Tongue (tissue), 2 donors: Measurements from ENCODE around the gene MYO5B. TPM values are rescaled to one million over a fixed set of nuclear protein-coding genes. Genes with fewer than 3 reads are reported as not detected.

Experiments used
- DNase-seq: peaks from one replicate; pipeline ENCODE4 v3.0.0-alpha.2; 2015
- total RNA-seq: library from RNA; depleted of rRNA; stranded (reverse); fragments of >200 nt; gene quantifications from one replicate; pipeline ENCODE4 v1.2.3, GENCODE V29; 2014

MYO5B gene
- total RNA-seq, 1 donor from 2014 or later: 12.8 TPM

DNA sequence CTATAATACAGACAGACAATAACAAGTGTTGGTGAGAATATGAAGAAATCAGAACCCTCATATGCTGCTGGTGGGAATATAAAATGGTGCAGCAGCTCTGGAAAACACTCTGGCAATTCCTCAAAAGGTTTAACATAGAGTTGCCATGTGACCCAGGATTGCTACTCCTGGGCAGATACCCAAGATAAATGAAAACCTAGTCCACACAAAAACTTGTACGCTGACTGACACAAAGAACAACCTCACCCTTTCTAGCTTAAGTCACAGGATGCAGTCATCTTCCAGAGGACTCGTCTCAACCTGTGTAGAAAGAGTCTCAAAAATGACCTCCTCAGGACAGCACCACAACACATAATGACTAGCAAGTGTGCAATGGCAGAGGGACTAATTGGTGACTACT lies 310.0 kb downstream of the MYO5B start:
- no peak for DNase-seq

DNA sequence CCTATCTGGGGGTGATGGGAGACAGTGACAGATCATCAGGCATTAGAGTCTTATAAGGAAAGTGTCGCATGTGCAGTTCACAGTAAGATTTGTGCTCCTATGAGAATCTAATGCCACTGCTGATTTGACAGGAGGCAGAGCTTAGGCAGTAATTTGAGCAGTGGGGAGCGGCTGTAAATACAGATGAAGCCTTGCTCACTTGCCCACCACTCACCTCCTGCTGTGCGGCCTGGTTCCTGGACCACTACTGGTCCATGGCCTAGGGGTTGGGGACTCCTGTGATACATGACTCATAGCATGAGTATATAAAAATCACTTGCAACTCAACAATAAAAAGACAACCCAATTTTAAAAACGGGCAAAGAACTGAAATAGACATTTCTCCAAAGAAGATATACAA lies 310.5 kb downstream of the MYO5B start:
- no peak for DNase-seq

DNA sequence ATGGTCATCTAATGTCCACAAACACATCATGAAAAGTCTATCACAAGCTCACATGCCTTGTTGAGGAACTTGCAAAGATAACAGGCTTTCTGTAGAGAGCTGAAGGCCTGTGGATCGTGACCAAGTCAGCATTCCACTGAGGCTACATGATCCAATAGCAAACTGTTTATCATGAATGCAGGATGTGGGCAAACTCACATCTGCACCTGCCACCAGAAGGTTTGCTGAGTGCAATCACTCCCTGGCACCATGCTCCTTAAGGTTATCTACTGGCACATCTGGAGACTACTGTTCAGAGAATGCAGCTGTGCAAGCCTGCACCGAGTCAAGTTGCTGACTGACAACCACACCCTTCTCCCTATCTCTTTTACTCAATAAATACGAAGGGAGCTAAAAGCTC lies 314.3 kb downstream of the MYO5B start:
- DNase-seq: no peak

DNA sequence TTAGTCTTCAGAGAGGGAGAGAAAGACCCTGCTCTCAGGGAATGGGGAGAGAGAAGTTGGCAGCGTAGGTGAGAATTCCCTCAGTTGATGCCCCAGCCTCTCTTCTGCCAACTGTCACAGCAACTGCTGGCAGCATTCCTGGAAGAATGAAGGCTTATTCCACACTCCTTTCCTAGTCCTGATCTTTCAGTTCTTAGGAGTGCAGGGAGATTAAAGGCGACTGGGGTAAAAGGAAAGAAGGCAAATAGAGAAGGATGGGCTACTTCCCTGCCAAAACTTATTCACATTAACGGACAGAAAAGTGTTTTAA lies 315.7 kb downstream of the MYO5B start:
- DNase-seq: no peak

DNA sequence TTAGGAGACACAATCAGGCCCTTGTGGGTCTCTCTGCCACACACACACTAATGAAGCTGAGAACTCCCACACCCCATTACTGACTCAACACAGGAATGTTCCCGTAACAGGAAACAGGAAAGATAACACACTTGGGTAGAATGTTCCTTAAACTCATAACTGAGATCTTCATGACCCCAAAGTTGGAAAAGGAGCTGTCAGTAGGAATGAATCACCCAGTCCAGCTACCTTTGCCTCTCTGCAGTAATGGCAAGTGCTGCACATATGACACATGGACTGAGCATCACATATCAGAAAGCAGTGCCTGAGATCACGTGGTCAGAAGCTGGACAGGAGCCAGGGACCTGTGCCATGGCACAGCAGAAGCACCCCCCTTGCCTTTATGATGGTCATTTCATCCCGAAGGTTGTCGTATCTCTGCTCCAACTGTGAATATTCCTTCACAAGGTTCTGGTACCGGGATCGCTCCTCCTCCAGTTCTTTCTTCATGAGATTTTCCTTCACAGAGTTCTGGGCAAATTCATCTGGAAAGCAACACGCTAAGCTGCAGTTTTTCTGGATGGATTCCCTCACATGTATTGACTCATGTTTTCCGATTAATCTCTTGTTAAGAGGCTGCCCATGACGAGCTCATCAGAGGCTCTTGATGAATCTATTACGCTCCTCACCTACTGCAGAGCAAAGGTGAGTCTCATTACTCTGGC lies 316.2 kb downstream of the MYO5B start:
- DNase-seq: no peak

- DNase-seq: no peak
Observed at GRCh38 chr18:49878015-49878414, 316.9 kb downstream of the MYO5B start.

GRCh38 chr18:49876536-49876935 lies 318.4 kb downstream of the MYO5B start:
- DNase-seq: no peak

GRCh38 chr18:49875783-49876182 lies 319.2 kb downstream of the MYO5B start:
- DNase-seq: no peak

- no peak for DNase-seq
Observed at GRCh38 chr18:49875155-49875554, 319.8 kb downstream of the MYO5B start.

DNA sequence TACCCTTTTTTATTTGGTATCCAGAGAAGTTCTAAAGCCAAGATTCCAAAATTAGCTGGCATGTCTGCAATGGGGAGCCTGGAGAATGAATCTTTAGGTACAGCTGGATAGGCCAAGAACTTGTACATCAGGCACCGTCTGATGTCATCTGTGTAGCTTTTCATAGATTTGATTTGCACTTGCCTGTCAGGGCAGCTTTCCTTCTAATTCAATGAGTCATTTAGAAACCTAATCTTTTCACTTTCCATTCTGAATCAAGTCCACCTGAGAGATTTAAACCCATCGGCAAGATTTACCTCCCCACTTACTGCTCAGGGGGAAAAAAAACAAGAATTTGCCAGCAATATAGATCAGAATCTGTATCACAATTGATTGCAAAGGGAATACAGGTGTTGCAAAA lies 320.7 kb downstream of the MYO5B start:
- no peak for DNase-seq

- DNase-seq: no peak
Observed at GRCh38 chr18:49869354-49869753, 325.6 kb downstream of the MYO5B start.

DNA sequence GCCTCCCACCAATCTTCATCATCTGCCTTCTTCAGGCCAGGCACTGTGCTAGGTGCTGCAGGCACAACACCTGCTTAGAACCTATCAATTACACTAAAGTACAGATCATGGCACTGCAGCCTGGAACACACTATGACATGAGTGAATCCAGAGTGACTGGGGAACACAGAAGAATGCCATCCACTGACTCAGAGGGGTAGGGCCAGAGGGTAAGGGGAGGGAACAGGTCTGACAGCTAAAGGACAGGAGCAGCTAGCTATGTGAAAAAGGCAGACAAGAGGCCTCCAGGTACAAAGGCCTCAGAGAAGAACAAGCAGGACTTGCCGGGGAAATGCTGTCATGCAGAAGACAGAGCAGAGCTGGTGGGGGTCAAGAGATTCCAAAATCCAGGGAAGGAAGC lies 328.3 kb downstream of the MYO5B start:
- DNase-seq: no peak

DNA sequence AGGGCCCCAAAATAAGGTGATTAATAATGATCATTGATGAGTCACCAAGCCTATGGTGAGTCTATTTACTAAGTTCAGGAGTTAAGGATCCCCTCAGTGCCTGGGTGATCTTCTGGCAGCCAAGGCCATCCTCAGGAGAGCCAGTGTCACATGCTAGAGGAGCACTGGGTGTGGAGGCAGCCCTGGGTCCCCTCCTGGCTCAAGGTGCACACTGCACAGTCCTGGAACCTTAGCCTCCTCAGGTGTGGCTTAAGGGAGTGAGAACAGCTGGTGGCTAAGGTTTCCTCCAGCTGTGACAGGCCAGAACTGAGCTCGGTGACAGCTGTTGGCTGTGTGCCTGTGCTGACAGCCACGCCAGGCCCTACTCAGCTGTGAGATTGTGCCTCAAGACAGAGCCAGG lies 329.5 kb downstream of the MYO5B start:
- DNase-seq: peak; percentile 85

DNA sequence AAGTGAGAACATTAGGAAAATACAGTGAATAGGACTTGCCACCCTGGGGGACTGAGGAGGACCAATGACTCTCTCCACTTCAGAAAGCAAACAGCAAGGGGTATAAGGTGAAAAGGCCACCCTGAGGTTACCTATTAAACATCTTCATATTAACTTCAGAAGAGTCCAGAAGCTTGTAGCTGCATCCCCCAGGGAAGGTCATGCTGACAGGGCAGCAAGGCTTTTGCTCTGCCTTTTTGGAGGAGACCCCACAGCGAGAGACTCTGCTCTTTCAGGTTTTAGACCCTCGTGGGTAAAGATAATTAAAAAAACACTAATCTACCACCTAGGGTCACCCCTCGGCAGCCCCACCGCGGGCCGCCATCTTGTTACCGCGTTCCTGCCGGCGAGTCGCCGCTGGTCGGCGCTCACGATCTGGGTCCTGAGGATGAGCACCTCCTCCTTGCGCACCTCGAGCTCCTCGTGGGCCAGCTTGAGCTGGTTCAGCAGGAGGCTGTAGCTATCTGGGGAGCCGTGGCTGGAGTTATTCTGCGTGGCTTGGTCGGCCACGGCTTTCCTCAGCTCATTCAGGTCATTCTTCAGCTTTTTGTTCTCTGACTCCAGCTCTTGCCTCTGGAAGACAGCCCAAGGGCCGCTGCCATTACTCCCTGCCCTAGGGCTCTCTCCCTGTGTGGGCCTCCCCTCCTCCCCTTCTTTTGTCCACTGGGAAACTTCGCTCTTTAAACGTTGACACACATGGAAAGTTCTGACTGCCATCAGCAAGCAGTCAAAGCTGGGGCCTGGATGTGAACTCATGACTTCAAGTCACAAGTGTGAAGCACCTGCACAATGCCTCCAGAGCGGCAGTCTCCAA lies 331.0 kb downstream of the MYO5B start:
- DNase-seq: no peak

GRCh38 chr18:49862656-49863385 lies 332.1 kb downstream of the MYO5B start:
- DNase-seq: no peak

- peak; percentile 18 for DNase-seq
Observed at GRCh38 chr18:49861659-49862058, 333.3 kb downstream of the MYO5B start.

- DNase-seq: no peak
Observed at GRCh38 chr18:49859725-49860124, 335.2 kb downstream of the MYO5B start.

- DNase-seq: no peak
Observed at GRCh38 chr18:49859021-49859359, 336.0 kb downstream of the MYO5B start.

- peak; percentile 86 for DNase-seq
Observed at GRCh38 chr18:49858309-49859020, 336.5 kb downstream of the MYO5B start.

DNA sequence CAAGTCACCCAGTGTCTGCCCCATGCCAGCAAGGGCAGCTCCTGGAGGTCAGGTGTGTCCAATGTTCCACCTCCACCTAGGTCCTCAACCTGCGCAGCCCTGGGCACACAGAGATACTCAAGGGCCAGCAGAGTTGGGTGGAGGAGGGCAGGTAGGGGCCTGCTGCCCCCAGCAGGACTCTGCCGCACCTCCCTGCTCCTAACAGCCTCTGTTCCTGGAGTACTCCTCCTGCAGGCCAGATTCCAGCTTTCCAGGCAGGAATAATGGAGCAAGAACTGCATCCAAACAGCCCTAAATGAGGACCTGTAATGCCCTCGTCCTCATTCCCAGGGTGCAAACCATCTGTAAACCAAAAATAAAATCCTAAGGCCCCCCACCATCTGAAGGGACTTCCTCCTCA lies 337.2 kb downstream of the MYO5B start:
- DNase-seq: no peak

DNA sequence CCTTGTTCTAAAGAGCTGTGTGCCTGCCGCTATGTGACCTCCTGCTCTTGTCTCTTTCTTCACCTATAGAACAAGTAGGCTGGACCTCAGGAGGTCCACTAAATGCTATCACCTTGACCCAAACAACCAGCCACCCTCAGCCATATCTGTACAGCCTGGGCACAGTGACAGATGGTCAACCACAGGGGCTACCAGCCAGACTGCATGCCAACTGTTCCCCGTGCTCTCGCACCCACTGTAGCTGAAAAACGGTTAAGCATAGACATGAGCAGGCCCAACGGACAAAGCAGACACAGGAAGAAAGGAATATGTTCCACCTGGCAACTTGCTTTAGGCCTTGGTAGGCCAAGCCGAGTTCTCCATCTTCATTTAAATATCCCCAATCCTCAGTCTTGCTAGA lies 338.5 kb downstream of the MYO5B start:
- no peak for DNase-seq

DNA sequence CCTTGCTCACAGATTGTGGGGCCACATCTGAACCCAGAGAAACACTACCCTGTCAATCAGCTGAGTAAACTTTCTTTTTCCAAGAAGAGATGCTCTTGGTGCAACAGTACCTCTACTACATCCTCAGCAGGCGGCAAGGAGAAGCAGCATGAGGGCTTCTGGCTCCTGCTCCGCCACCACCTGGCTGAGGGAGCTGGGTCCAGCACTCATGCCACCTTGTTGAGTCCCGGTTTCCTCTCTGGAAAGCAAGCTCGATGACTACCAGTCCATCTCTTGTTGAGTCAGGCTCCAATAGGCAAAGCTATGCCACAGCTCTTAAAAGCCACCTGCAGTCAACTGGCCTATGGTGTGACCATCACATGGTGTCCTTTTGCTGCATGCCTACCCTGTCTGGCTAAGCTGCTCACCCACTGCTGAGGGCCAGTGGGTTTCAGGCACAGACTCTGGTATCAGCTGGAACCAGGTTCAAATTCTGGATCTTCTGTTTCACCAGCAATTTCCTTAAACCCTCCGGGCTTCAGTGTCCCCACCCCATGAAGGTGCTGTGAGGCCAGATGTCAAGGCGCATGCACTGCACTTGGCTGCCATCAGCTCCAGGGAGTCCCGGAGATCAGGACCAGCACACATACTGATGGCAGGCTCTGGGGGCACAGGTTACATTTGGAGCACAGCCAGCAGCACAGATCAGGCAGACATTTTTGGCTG lies 339.1 kb downstream of the MYO5B start:
- DNase-seq: no peak
